Mesothelial cell of epicardium (in vitro differentiated cells): ENCODE measurements around the gene IL1RAPL1. TPM values are rescaled to one million over a fixed set of nuclear protein-coding genes. Genes with fewer than 3 reads are reported as not detected.

Source experiments
- DNase-seq, 2 experiments: peaks; one replicate each; pipeline ENCODE4 v3.0.0; 2021; ENCODE audit warnings: low spot score in 2 of 2; ENCODE audit not compliant: unreplicated experiment in 2 of 2
- H3K27ac Mint-ChIP-seq: 2 replicates; pipeline ENCODE4 v1.8.0; 2021; ENCODE audit warnings: mixed read lengths
- H3K27me3 Mint-ChIP-seq: 2 replicates; pipeline ENCODE4 v1.8.0; 2021; ENCODE audit warnings: low read depth, mixed read lengths
- H3K36me3 Mint-ChIP-seq: 2 replicates; pipeline ENCODE4 v1.8.0; 2021; ENCODE audit warnings: mixed read lengths
- H3K4me1 Mint-ChIP-seq: 2 replicates; pipeline ENCODE4 v1.8.0; 2021; ENCODE audit warnings: mixed read lengths
- H3K4me3 Mint-ChIP-seq: 2 replicates; pipeline ENCODE4 v1.8.0; 2021; ENCODE audit warnings: mild to moderate bottlenecking, moderate library complexity, mixed read lengths
- H3K9me3 Mint-ChIP-seq: 2 replicates; pipeline ENCODE4 v1.8.0; 2021; ENCODE audit warnings: mixed read lengths
- total RNA-seq: library from RNA; stranded (reverse); gene quantifications from 3 replicates; pipeline ENCODE4 v1.2.1, GENCODE V29; 2021
- TF ChIP-seq, protein P1 (sequence below): fragments of 200-600 bp; sonication (generic); IDR thresholded peaks from one replicate; pipeline ENCODE4 v1.5.0; 2021; ENCODE audit warnings: antibody characterized with exemption; ENCODE audit not compliant: unreplicated experiment

IL1RAPL1 gene
- total RNA-seq, 1 donor from 2014 or later: 17.0 TPM

DNA sequence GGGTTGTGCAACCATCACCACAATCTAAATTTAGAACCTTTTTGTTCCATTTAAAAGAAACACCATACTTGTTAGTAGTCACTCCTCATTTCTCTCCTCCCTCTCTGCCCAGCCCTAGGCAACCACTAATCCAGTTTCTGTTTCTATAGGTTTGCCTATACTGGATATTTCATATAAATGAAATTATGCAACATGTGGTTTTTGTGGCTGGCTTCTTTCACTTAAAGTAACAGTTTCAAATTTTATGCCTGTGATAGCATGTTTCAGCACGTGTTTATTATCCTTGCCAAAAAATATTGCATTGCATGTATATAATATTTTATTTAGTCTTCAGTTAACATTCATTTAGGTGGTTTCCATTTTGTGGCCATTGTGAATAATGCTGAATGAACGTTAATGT is 437.6 kb downstream of the IL1RAPL1 start:
- H3K9me3 Mint-ChIP-seq: peaks cover 15% of the 10 kb centered on the region
- peaks cover 14% of the 10 kb centered on the region for H3K36me3 Mint-ChIP-seq
- no peak overlapping the region for H3K27ac Mint-ChIP-seq
- TF ChIP-seq, protein P1, sequence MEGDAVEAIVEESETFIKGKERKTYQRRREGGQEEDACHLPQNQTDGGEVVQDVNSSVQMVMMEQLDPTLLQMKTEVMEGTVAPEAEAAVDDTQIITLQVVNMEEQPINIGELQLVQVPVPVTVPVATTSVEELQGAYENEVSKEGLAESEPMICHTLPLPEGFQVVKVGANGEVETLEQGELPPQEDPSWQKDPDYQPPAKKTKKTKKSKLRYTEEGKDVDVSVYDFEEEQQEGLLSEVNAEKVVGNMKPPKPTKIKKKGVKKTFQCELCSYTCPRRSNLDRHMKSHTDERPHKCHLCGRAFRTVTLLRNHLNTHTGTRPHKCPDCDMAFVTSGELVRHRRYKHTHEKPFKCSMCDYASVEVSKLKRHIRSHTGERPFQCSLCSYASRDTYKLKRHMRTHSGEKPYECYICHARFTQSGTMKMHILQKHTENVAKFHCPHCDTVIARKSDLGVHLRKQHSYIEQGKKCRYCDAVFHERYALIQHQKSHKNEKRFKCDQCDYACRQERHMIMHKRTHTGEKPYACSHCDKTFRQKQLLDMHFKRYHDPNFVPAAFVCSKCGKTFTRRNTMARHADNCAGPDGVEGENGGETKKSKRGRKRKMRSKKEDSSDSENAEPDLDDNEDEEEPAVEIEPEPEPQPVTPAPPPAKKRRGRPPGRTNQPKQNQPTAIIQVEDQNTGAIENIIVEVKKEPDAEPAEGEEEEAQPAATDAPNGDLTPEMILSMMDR: no peak
- peaks cover 10% of the 10 kb centered on the region for H3K4me1 Mint-ChIP-seq
- no peak overlapping the region for H3K4me3 Mint-ChIP-seq
- DNase-seq: no peak
- H3K27me3 Mint-ChIP-seq: no peaks in the 10 kb centered on the region

- peaks cover 14% of the 10 kb centered on the region for H3K4me1 Mint-ChIP-seq
- TF ChIP-seq, protein P1: no peak
- H3K27ac Mint-ChIP-seq: no peak overlapping the region
- no peaks in the 10 kb centered on the region for H3K9me3 Mint-ChIP-seq
- no peak overlapping the region for H3K4me3 Mint-ChIP-seq
- no peaks in the 10 kb centered on the region for H3K36me3 Mint-ChIP-seq
- DNase-seq: no peak
- H3K27me3 Mint-ChIP-seq: no peaks in the 10 kb centered on the region
These were observed 452.3 kb downstream of the IL1RAPL1 start for GRCh38 chrX:29039501-29039900.

DNA sequence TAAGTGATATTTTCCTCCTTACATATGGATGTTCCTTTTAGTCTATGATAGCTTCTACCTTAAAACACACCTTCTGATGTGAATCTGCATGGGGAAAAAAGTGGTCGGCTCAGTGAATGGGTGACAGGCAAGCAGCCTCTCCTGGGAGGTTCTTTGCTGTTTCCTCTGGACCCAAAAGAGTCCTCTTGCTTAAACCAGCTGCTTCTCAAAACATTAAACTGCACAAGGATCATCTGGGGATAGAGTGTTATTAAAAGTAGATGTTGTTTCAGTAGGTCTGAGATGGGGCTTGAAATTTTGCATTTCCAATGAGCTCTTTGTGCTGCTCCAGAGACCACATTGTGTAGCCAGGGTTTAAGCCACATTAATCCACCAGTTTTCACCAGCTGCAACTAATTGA is 452.9 kb downstream of the IL1RAPL1 start:
- DNase-seq: no peak
- no peak overlapping the region for H3K4me3 Mint-ChIP-seq
- TF ChIP-seq, protein P1: no peak
- peaks cover 21% of the 10 kb centered on the region for H3K4me1 Mint-ChIP-seq
- H3K27me3 Mint-ChIP-seq: no peaks in the 10 kb centered on the region
- H3K36me3 Mint-ChIP-seq: no peaks in the 10 kb centered on the region
- H3K27ac Mint-ChIP-seq: peak overlapping the region; percentile 36
- no peaks in the 10 kb centered on the region for H3K9me3 Mint-ChIP-seq

- H3K27ac Mint-ChIP-seq: no peak overlapping the region
- no peaks in the 10 kb centered on the region for H3K36me3 Mint-ChIP-seq
- H3K9me3 Mint-ChIP-seq: no peaks in the 10 kb centered on the region
- TF ChIP-seq, protein P1: no peak
- no peaks in the 10 kb centered on the region for H3K27me3 Mint-ChIP-seq
- no peak for DNase-seq
- H3K4me3 Mint-ChIP-seq: no peak overlapping the region
- H3K4me1 Mint-ChIP-seq: peaks cover 21% of the 10 kb centered on the region
These were observed 455.1 kb downstream of the IL1RAPL1 start for GRCh38 chrX:29042341-29042740.

GRCh38 chrX:29043746-29044145 is 456.5 kb downstream of the IL1RAPL1 start:
- TF ChIP-seq, protein P1: no peak
- no peak overlapping the region for H3K27ac Mint-ChIP-seq

More at GRCh38 chrX:29043746-29044145, 456.5 kb downstream of the IL1RAPL1 start:
- Mint-ChIP-seq H3K4me1 (peaks cover 21% of the 10 kb centered on the region), H3K4me3 (no peak overlapping the region), H3K27me3 (no peaks in the 10 kb centered on the region), H3K9me3 (no peaks in the 10 kb centered on the region), H3K36me3 (no peaks in the 10 kb centered on the region)
- no peak for DNase-seq
